Loucy (cell line): Measurements from ENCODE around the gene RAD51D.

ENCODE experiments used
- EZH2phosphoT487 ChIP-seq: fragments of 200-600 bp; IDR thresholded peaks from 2 replicates; pipeline ENCODE4 v1.6.1; 2018; ENCODE audit warnings: antibody characterized with exemption, mild to moderate bottlenecking, moderate library complexity, borderline replicate concordance
- TF ChIP-seq, protein P1 (sequence below): fragments of 200-600 bp; sonication (generic); conservative IDR thresholded peaks from 2 replicates; pipeline ENCODE4 v1.5.1; 2014; ENCODE audit warnings: mild to moderate bottlenecking, antibody characterized with exemption, low read length

DNA sequence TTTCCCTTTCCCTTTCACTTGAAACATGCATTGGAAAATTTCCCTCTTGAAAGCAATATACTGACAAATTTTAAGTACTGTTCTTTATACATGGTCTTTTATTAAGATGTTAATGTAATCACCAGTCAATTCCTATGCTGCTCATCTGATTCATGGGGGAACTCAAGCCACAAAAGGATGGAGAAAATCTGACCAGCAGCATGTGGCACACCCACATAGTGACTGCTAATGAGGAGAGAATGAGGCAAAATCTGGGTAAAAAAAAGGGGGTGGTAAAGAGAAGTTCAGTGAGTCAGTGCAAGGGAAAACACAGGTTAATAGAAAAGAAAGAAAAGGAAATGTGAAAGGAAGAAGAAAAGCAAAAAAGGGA lies 67.4 kb downstream of the RAD51D start:
- no peak for TF ChIP-seq EZH2phosphoT487
- TF ChIP-seq, protein P1, sequence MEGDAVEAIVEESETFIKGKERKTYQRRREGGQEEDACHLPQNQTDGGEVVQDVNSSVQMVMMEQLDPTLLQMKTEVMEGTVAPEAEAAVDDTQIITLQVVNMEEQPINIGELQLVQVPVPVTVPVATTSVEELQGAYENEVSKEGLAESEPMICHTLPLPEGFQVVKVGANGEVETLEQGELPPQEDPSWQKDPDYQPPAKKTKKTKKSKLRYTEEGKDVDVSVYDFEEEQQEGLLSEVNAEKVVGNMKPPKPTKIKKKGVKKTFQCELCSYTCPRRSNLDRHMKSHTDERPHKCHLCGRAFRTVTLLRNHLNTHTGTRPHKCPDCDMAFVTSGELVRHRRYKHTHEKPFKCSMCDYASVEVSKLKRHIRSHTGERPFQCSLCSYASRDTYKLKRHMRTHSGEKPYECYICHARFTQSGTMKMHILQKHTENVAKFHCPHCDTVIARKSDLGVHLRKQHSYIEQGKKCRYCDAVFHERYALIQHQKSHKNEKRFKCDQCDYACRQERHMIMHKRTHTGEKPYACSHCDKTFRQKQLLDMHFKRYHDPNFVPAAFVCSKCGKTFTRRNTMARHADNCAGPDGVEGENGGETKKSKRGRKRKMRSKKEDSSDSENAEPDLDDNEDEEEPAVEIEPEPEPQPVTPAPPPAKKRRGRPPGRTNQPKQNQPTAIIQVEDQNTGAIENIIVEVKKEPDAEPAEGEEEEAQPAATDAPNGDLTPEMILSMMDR = no peak
